Left hindlimb (tissue), 1 donor: ENCODE data around the gene ZNF343.
A peak's percentile ranks its signal among the peaks of the same experiment; 100 is the strongest.
"Not testable (repeated sequence)": the region's sequence is repeated elsewhere in the genome, so short reads cannot be mapped to it uniquely, and the experiment has no call there.

Source experiments
- DNase-seq: peaks from one replicate; pipeline ENCODE4 v3.0.0-alpha.2; 2018

Gene ZNF343

GRCh38 chr20:2508631-2509467 lies at the start of gene ZNF343:
ZNF343 (minus strand) TSS chr20:2508915; CDS start chr20:2493895, 15,020 bp downstream.
- DNase-seq, result peak; percentile 87

GRCh38 chr20:2557873-2558580 lies 49.3 kb upstream of the ZNF343 start:
- no peak for DNase-seq

- no peak for DNase-seq
Measured at GRCh38 chr20:2545594-2545993, 36.9 kb upstream of the ZNF343 start.

GRCh38 chr20:2544211-2544610 lies 35.5 kb upstream of the ZNF343 start:
- no peak for DNase-seq

GRCh38 chr20:2542361-2542760 lies 33.6 kb upstream of the ZNF343 start:
- no peak for DNase-seq

GRCh38 chr20:2541940-2542339 lies 33.2 kb upstream of the ZNF343 start:
- no peak for DNase-seq

- DNase-seq, result no peak
Measured at GRCh38 chr20:2538931-2539720, 30.4 kb upstream of the ZNF343 start.

GRCh38 chr20:2538356-2538755 lies 29.6 kb upstream of the ZNF343 start:
- DNase-seq, result no peak

- no peak for DNase-seq
Measured at GRCh38 chr20:2537101-2537500, 28.4 kb upstream of the ZNF343 start.

GRCh38 chr20:2536560-2536986 lies 27.9 kb upstream of the ZNF343 start, which contains the start of gene TMC2:
TMC2 (plus strand) TSS chr20:2536573; CDS start chr20:2536622, 49 bp downstream.
- DNase-seq, result no peak

GRCh38 chr20:2535711-2536559 lies 27.2 kb upstream of the ZNF343 start:
- no peak for DNase-seq

- DNase-seq, result no peak
Measured at GRCh38 chr20:2533118-2533517, 24.4 kb upstream of the ZNF343 start.

GRCh38 chr20:2528671-2529271 lies 20.1 kb upstream of the ZNF343 start:
- no peak for DNase-seq

- DNase-seq, result no peak
Measured at GRCh38 chr20:2527762-2528161, 19.0 kb upstream of the ZNF343 start.

GRCh38 chr20:2526218-2526583 lies 17.5 kb upstream of the ZNF343 start:
- DNase-seq, result not testable (repeated sequence)

- peak; percentile 78 for DNase-seq
Measured at GRCh38 chr20:2524709-2525506, 16.2 kb upstream of the ZNF343 start.

GRCh38 chr20:2523919-2524708 lies 15.4 kb upstream of the ZNF343 start:
- DNase-seq, result peak; percentile 92

GRCh38 chr20:2522826-2523429 lies 14.2 kb upstream of the ZNF343 start:
- not testable (repeated sequence) for DNase-seq
